ENCODE results near the gene CAMTA1. TPM values are rescaled to one million over a fixed set of nuclear protein-coding genes. Genes with fewer than 3 reads are reported as not detected.

Gene CAMTA1
- total RNA-seq, 2 experiments from 2014 or later, result 45.5 to 45.6 TPM

- Mint-ChIP-seq H3K4me1 (no peaks in the 10 kb centered on the region), H3K36me3 (no peaks in the 10 kb centered on the region), H3K4me3 (no peak overlapping the region), H3K9me3 (peaks cover 2% of the 10 kb centered on the region), H3K27me3 (peaks cover 15% of the 10 kb centered on the region), H3K27ac (no peak overlapping the region)
- POLR2A ChIA-PET, result no interaction called here
- ATAC-seq (ENCODE audit: low read depth) (no peak), DNase-seq (no peak)
Measured at GRCh38 chr1:7301664-7301981, 516.4 kb downstream of the CAMTA1 start.

- Mint-ChIP-seq H3K27me3 (peaks cover 15% of the 10 kb centered on the region), H3K27ac (no peak overlapping the region), H3K4me3 (no peak overlapping the region), H3K9me3 (peaks cover 2% of the 10 kb centered on the region), H3K4me1 (no peaks in the 10 kb centered on the region), H3K36me3 (no peaks in the 10 kb centered on the region)
- POLR2A ChIA-PET, result no interaction called here
- DNase-seq (no peak), ATAC-seq (ENCODE audit: low read depth) (no peak)
Measured at GRCh38 chr1:7302126-7302525, 516.9 kb downstream of the CAMTA1 start.

- H3K27me3 Mint-ChIP-seq, result peaks cover 18% of the 10 kb centered on the region
Measured at GRCh38 chr1:7302873-7303272, 517.6 kb downstream of the CAMTA1 start.

GRCh38 chr1:7303554-7304317 is 518.5 kb downstream of the CAMTA1 start:
- H3K27me3 Mint-ChIP-seq, result peaks cover 21% of the 10 kb centered on the region
- POLR2A ChIA-PET, result no interaction called here
- ATAC-seq (ENCODE audit: low read depth), result no peak
- no peak for DNase-seq
- no peaks in the 10 kb centered on the region for H3K36me3 Mint-ChIP-seq
- H3K27ac Mint-ChIP-seq, result no peak overlapping the region
- H3K4me3 Mint-ChIP-seq, result no peak overlapping the region
- H3K9me3 Mint-ChIP-seq, result peaks cover 9% of the 10 kb centered on the region
- H3K4me1 Mint-ChIP-seq, result no peaks in the 10 kb centered on the region

More at GRCh38 chr1:7302873-7303272, 517.6 kb downstream of the CAMTA1 start:
- no peaks in the 10 kb centered on the region for H3K36me3 Mint-ChIP-seq
- DNase-seq, result no peak
- POLR2A ChIA-PET, result no interaction called here
- H3K9me3 Mint-ChIP-seq, result peaks cover 5% of the 10 kb centered on the region
- H3K4me1 Mint-ChIP-seq, result no peaks in the 10 kb centered on the region
- no peak for ATAC-seq (ENCODE audit: low read depth)
- no peak overlapping the region for H3K27ac Mint-ChIP-seq
- H3K4me3 Mint-ChIP-seq, result no peak overlapping the region

- Mint-ChIP-seq H3K36me3 (no peaks in the 10 kb centered on the region), H3K4me3 (no peak overlapping the region), H3K9me3 (peaks cover 4% of the 10 kb centered on the region), H3K27ac (no peak overlapping the region), H3K27me3 (peaks cover 5% of the 10 kb centered on the region), H3K4me1 (no peaks in the 10 kb centered on the region)
- ATAC-seq (ENCODE audit: low read depth) (no peak), DNase-seq (no peak)
- POLR2A ChIA-PET, result no interaction called here
Measured at GRCh38 chr1:7313081-7313546, 527.9 kb downstream of the CAMTA1 start.

GRCh38 chr1:7313826-7314225 is 528.6 kb downstream of the CAMTA1 start:
- peaks cover 3% of the 10 kb centered on the region for H3K27me3 Mint-ChIP-seq
- no peaks in the 10 kb centered on the region for H3K36me3 Mint-ChIP-seq
- DNase-seq (no peak), ATAC-seq (ENCODE audit: low read depth) (no peak)
- POLR2A ChIA-PET, result no interaction called here
- H3K27ac Mint-ChIP-seq, result no peak overlapping the region
- H3K9me3 Mint-ChIP-seq, result peaks cover 2% of the 10 kb centered on the region
- H3K4me3 Mint-ChIP-seq, result no peak overlapping the region
- no peaks in the 10 kb centered on the region for H3K4me1 Mint-ChIP-seq

- H3K27ac Mint-ChIP-seq, result no peak overlapping the region
- H3K9me3 Mint-ChIP-seq, result no peaks in the 10 kb centered on the region
- H3K36me3 Mint-ChIP-seq, result no peaks in the 10 kb centered on the region
- POLR2A ChIA-PET, result no interaction called here
- no peak for ATAC-seq (ENCODE audit: low read depth)
- peaks cover 1% of the 10 kb centered on the region for H3K27me3 Mint-ChIP-seq
- no peak for DNase-seq
- H3K4me1 Mint-ChIP-seq, result no peaks in the 10 kb centered on the region
- no peak overlapping the region for H3K4me3 Mint-ChIP-seq
Measured at GRCh38 chr1:7315316-7315715, 530.1 kb downstream of the CAMTA1 start.

GRCh38 chr1:7315946-7316345 is 530.7 kb downstream of the CAMTA1 start:
- ATAC-seq (ENCODE audit: low read depth), result no peak
- H3K27me3 Mint-ChIP-seq, result peaks cover 1% of the 10 kb centered on the region
- no peaks in the 10 kb centered on the region for H3K9me3 Mint-ChIP-seq
- POLR2A ChIA-PET, result no interaction called here
- DNase-seq, result no peak
- no peaks in the 10 kb centered on the region for H3K4me1 Mint-ChIP-seq
- no peak overlapping the region for H3K27ac Mint-ChIP-seq
- no peak overlapping the region for H3K4me3 Mint-ChIP-seq
- no peaks in the 10 kb centered on the region for H3K36me3 Mint-ChIP-seq

GRCh38 chr1:7317888-7318287 is 532.6 kb downstream of the CAMTA1 start:
- POLR2A ChIA-PET, result no interaction called here
- no peak overlapping the region for H3K4me3 Mint-ChIP-seq
- H3K27me3 Mint-ChIP-seq, result peaks cover 1% of the 10 kb centered on the region
- H3K27ac Mint-ChIP-seq, result no peak overlapping the region
- H3K4me1 Mint-ChIP-seq, result no peaks in the 10 kb centered on the region
- H3K9me3 Mint-ChIP-seq, result no peaks in the 10 kb centered on the region
- no peaks in the 10 kb centered on the region for H3K36me3 Mint-ChIP-seq
- no peak for DNase-seq
- no peak for ATAC-seq (ENCODE audit: low read depth)

- ATAC-seq (ENCODE audit: low read depth) (no peak), DNase-seq (no peak)
- H3K4me1 Mint-ChIP-seq, result no peaks in the 10 kb centered on the region
- H3K27ac Mint-ChIP-seq, result no peak overlapping the region
- no peaks in the 10 kb centered on the region for H3K36me3 Mint-ChIP-seq
- H3K4me3 Mint-ChIP-seq, result no peak overlapping the region
- peaks cover 4% of the 10 kb centered on the region for H3K27me3 Mint-ChIP-seq
- no peaks in the 10 kb centered on the region for H3K9me3 Mint-ChIP-seq
- POLR2A ChIA-PET, result no interaction called here
Measured at GRCh38 chr1:7319196-7319595, 533.9 kb downstream of the CAMTA1 start.

- POLR2A ChIA-PET, result no interaction called here
- H3K36me3 Mint-ChIP-seq, result no peaks in the 10 kb centered on the region
- no peak for ATAC-seq (ENCODE audit: low read depth)
- H3K4me3 Mint-ChIP-seq, result no peak overlapping the region
- H3K27me3 Mint-ChIP-seq, result peaks cover 3% of the 10 kb centered on the region
- no peaks in the 10 kb centered on the region for H3K4me1 Mint-ChIP-seq
- H3K9me3 Mint-ChIP-seq, result peaks cover 2% of the 10 kb centered on the region
- no peak overlapping the region for H3K27ac Mint-ChIP-seq
- no peak for DNase-seq
Measured at GRCh38 chr1:7320661-7321060, 535.4 kb downstream of the CAMTA1 start.

- DNase-seq, result no peak
- Mint-ChIP-seq H3K27ac (no peak overlapping the region), H3K36me3 (no peaks in the 10 kb centered on the region), H3K9me3 (peaks cover 5% of the 10 kb centered on the region), H3K27me3 (peaks cover 3% of the 10 kb centered on the region), H3K4me1 (no peaks in the 10 kb centered on the region), H3K4me3 (no peak overlapping the region)
- ATAC-seq (ENCODE audit: low read depth), result no peak
- POLR2A ChIA-PET, result no interaction called here
Measured at GRCh38 chr1:7322283-7322785, 537.1 kb downstream of the CAMTA1 start.

- Mint-ChIP-seq H3K9me3 (peaks cover 5% of the 10 kb centered on the region), H3K4me1 (no peaks in the 10 kb centered on the region), H3K27me3 (peaks cover 3% of the 10 kb centered on the region), H3K27ac (no peak overlapping the region), H3K36me3 (no peaks in the 10 kb centered on the region), H3K4me3 (no peak overlapping the region)
- ATAC-seq (ENCODE audit: low read depth) (no peak), DNase-seq (no peak)
- POLR2A ChIA-PET, result no interaction called here
Measured at GRCh38 chr1:7322912-7323311, 537.7 kb downstream of the CAMTA1 start.

- H3K27ac Mint-ChIP-seq, result no peak overlapping the region
- no peak overlapping the region for H3K4me3 Mint-ChIP-seq
- no peaks in the 10 kb centered on the region for H3K36me3 Mint-ChIP-seq
- DNase-seq (no peak), ATAC-seq (ENCODE audit: low read depth) (no peak)
- H3K27me3 Mint-ChIP-seq, result peaks cover 10% of the 10 kb centered on the region
- H3K9me3 Mint-ChIP-seq, result peaks cover 7% of the 10 kb centered on the region
- no peaks in the 10 kb centered on the region for H3K4me1 Mint-ChIP-seq
- POLR2A ChIA-PET, result no interaction called here
Measured at GRCh38 chr1:7325254-7325653, 540.0 kb downstream of the CAMTA1 start.
